Left kidney (tissue), 2 donors: Measurements from ENCODE around the gene ACSF2. TPM values are rescaled to one million over a fixed set of nuclear protein-coding genes. Genes with fewer than 3 reads are reported as not detected.

Experiments used
- DNase-seq: peaks from one replicate; pipeline ENCODE4 v3.0.0-alpha.2; 2013
- polyA plus RNA-seq: library from polyadenylated mRNA; unstranded; fragments of 120-200 nt; gene quantifications from one replicate; pipeline ENCODE4 v1.2.1, GENCODE V29; 2013; ENCODE audit not compliant: insufficient read length

The ACSF2 gene
- polyA plus RNA-seq, 1 donor, result 122 TPM

DNA sequence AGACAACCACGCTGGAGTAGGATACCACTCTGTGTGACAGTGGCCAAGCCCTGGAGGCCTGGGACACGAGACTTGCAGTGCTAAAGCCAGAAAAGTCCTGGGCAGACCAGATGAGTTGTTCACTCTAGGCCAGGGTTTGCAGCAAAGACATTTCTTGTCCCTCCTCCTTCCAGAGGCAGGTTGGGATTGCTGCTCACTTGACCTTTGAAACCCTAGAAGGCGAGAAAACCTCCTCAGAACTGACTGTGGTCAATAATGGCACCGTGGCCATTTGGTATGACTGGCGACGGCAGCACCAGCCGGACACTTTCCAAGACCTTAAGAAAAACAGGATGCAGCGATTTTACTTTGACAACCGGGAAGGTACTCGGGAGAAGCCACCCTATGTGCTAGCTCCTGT, 96.7 kb downstream of the ACSF2 start:
- no peak for DNase-seq

DNA sequence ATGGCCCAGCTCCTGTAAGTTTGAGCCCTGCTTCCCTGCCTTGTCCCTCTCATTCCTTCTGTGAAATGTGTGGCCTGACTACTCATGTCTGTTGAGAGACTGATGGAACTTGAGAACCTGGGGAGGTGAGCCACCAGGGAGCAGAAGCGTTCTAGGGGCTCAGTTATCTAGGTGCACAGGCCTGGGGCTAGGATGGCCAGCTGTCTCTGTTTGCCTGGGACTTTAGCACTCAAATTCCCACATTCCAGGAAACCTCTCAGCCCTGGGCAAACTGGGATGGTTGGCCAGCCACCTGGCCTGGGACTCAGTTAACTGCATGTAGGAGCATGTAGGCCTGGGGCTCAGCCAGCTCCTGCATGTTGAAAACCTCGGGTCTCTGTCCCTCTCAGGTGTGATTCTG, 97.2 kb downstream of the ACSF2 start:
- no peak for DNase-seq

Other genes starting within 250 kb of the ACSF2 start
- 397 TPM for gene COL1A1, start 224.6 kb upstream of the ACSF2 start, polyA plus RNA-seq
- 2.2 TPM for gene TMEM92, start 151.8 kb upstream of the ACSF2 start, polyA plus RNA-seq
- gene XYLT2, start 80.1 kb upstream of the ACSF2 start, polyA plus RNA-seq, result 19.5 TPM
- gene MRPL27, start 53.0 kb upstream of the ACSF2 start, polyA plus RNA-seq, result 68.6 TPM
- gene EME1, start 53.0 kb upstream of the ACSF2 start, polyA plus RNA-seq, result 14.0 TPM
- gene LRRC59, start 28.7 kb upstream of the ACSF2 start, polyA plus RNA-seq, result 60.3 TPM
- 4.0 TPM for gene CHAD, start 42.7 kb downstream of the ACSF2 start, polyA plus RNA-seq
- 57.6 TPM for gene RSAD1, start 52.6 kb downstream of the ACSF2 start, polyA plus RNA-seq
- gene MYCBPAP, start 82.2 kb downstream of the ACSF2 start, polyA plus RNA-seq, result 3.0 TPM
- gene EPN3, start 106.5 kb downstream of the ACSF2 start, polyA plus RNA-seq, result 9.5 TPM
- 34.9 TPM for gene SPATA20, start 121.0 kb downstream of the ACSF2 start, polyA plus RNA-seq
- 7.9 TPM for gene CACNA1G, start 134.5 kb downstream of the ACSF2 start, polyA plus RNA-seq
- gene ABCC3, start 208.7 kb downstream of the ACSF2 start, polyA plus RNA-seq, result 11.8 TPM